GM21447 (cell line): ENCODE measurements around the gene EFHD2.
"Not testable (repeated sequence)": the region's sequence is repeated elsewhere in the genome, so short reads cannot be mapped to it uniquely, and the experiment has no call there.

ENCODE experiments used
- ATAC-seq: cut with Tn5 transposase; IDR thresholded peaks from one replicate; pipeline ENCODE4 v1.9.1; 2021; ENCODE audit not compliant: unreplicated experiment

Gene EFHD2

DNA sequence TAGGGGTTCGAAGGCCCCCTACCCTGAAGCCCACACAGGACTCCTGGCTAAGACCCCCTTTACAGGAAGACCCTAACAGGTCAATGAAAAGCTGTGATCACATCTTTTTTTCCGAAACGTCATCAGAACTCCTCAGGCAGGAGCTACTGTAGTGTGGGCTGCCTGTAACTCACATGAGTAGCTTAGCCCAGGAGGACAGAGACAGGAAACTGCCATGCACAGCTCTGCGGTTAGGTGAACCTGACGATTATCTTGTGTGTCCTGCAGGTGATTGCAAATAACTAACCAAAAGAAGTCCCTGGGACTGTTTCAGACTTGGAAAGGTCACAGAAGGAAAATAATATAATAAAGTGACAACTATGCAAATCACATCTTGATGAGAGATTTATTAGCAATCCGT lies 62.0 kb downstream of the EFHD2 start:
- ATAC-seq = not testable (repeated sequence)

DNA sequence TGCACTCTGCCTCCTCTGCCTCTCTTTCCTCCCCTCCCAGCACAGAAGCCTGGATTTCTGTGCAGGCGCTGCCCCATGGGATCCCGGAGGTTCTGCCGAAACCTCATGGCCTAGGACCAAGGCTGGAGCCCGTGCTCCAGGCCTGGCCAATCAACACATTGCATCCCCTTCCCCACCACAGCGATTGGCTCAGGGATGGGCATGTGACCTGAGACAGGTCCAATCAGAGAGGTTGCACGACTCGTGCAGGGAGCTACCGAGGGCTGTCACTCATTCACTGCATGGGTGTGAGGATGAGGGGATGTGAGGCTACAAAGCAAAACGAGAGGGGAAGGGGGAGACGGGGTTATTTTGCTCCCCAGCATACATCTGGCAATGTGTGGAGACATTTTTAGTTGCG lies 62.9 kb downstream of the EFHD2 start:
- ATAC-seq = no peak

DNA sequence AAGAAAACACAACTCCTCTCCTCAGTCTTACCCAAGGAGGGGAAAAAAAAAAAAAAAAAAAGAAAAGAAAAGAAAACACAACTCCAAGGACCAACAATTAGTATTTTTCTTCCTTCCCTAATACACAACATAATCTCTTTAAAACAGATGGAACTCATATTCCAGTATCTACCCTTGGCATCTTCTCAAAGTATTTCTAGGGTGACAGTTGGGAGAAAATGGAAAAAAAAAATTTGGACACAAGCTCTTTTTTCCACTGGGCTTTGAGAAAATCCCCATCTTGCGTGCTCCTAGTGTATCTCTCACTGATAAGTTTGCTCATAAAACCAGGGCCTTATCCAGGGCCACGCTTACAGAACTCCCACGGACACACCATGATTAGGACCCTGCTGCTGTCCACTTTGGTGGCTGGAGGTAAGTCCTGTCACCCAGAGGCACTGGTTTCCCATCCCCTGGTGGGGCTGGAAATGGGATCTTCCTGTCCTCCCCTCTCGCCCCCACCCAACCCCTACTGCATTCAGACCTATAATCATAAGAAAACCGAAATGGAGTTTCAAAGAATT lies 66.1 kb downstream of the EFHD2 start, which contains the start of gene CELA2B:
Gene CELA2B, plus strand, starts transcription at position 353 of the 563 bp plus-strand sequence. Its CDS starts 22 bp downstream, at position 375.
- ATAC-seq = no peak

DNA sequence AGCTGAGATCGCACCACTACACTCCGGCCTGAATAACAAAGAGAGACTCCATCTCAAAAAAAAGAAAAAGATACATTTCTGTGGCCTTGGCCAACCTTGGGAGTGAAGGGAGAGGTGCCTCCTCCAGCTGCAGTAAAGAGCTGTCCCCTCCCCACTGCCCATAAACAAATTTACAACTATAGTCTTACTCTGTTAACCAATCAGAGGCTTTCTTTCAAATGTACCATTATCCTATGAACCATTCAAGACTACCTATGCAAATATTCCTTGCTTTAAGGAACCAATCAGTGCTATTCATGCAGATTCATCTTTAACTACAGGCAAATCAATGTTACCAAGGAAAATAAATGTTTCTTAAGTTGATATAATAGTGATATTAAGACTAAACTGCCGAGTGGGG lies 67.2 kb downstream of the EFHD2 start:
- ATAC-seq = no peak

DNA sequence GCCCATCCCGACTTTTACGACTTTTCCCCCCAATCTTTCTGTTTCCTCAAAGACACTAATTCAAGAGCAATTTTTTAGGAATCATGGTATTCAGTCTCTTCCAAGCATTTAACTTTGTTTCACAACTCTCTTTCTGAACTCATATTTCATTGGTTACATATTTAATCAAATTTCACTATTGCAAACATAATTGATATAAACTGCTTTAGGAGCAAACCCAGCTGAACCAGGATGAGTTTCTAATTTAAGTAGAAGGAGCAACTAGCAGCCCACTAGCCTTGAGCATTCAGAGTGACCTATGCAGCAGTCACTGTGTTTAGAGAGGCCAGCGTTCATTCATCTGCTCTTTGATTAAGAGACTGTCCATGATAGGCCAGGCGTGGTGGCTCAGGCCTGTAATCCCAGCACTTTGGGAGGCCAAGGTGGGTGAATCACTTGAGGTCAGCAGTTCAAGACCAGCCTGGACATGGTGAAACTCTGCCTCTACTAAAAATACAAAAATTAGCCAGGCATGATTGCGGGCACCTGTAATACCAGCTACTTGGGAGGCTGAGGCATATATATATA lies 68.0 kb downstream of the EFHD2 start:
- ATAC-seq = no peak
